Hepatocyte (in vitro differentiated cells): ENCODE results near the gene HASPIN. TPM values are rescaled to one million over a fixed set of nuclear protein-coding genes. Genes with fewer than 3 reads are reported as not detected.

ENCODE experiments used
- DNase-seq: peaks from one replicate; pipeline ENCODE4 v3.0.0-alpha.2; 2016; ENCODE audit warnings: low spot score
- H2AFZ ChIP-seq: fragments of 200-600 bp; sonication (generic); 2 replicates; pipeline ENCODE4 v1.6.0; 2016; ENCODE audit warnings: antibody characterized with exemption, mild to moderate bottlenecking
- H3K27ac ChIP-seq: fragments of 200-600 bp; sonication (generic); 2 replicates; pipeline ENCODE4 v1.5.1; 2016; ENCODE audit warnings: mild to moderate bottlenecking
- H3K27me3 ChIP-seq: fragments of 200-600 bp; sonication (generic); 2 replicates; pipeline ENCODE4 v1.6.1; 2016
- H3K36me3 ChIP-seq: fragments of 200-600 bp; sonication (generic); replicated peaks from 2 replicates; pipeline ENCODE4 v1.5.1; 2016; ENCODE audit warnings: low read depth; ENCODE audit not compliant: insufficient read depth
- H3K4me1 ChIP-seq: fragments of 200-600 bp; sonication (generic); 2 replicates; pipeline ENCODE4 v1.5.1; 2016; ENCODE audit warnings: mild to moderate bottlenecking, moderate library complexity; ENCODE audit not compliant: insufficient read depth
- H3K4me2 ChIP-seq: fragments of 200-600 bp; sonication (generic); 2 replicates; pipeline ENCODE4 v1.6.0; 2016
- H3K4me3 ChIP-seq: fragments of 200-600 bp; sonication (generic); 2 replicates; pipeline ENCODE4 v1.5.1; 2016; ENCODE audit warnings: mild to moderate bottlenecking
- H3K79me2 ChIP-seq: fragments of 200-600 bp; sonication (generic); 2 replicates; pipeline ENCODE4 v1.6.0; 2017; ENCODE audit warnings: mild to moderate bottlenecking
- H3K9me2 ChIP-seq: fragments of 200-600 bp; sonication (generic); replicated peaks from 2 replicates; pipeline ENCODE4 v1.6.0; 2017; ENCODE audit warnings: mild to moderate bottlenecking; ENCODE audit not compliant: insufficient read depth
- H3K9me3 ChIP-seq: fragments of 200-600 bp; sonication (generic); 2 replicates; pipeline ENCODE4 v1.5.1; 2016; ENCODE audit warnings: low read depth, mild to moderate bottlenecking
- H4K20me1 ChIP-seq: fragments of 200-600 bp; sonication (generic); 2 replicates; pipeline ENCODE4 v1.6.0; 2016; ENCODE audit warnings: mild to moderate bottlenecking; ENCODE audit not compliant: insufficient read depth, poor library complexity, severe bottlenecking
- EZH2 ChIP-seq: fragments of 200-600 bp; sonication (generic); IDR thresholded peaks from 2 replicates; pipeline ENCODE4 v1.6.1; 2016; ENCODE audit warnings: antibody characterized with exemption, mild to moderate bottlenecking, borderline replicate concordance
- EZH2phosphoT487 ChIP-seq: fragments of 200-600 bp; sonication (generic); IDR thresholded peaks from one replicate; pipeline ENCODE4 v1.6.1; 2018; ENCODE audit warnings: antibody characterized with exemption, mild to moderate bottlenecking, low read depth, moderate library complexity; ENCODE audit not compliant: unreplicated experiment, severe bottlenecking
- WGBS: methylation state at CpG from one replicate; pipeline ENCODE4 v1.1.6; 2016; ENCODE audit warnings: low lambda C conversion rate; ENCODE audit errors: missing lambda C conversion rate; 5-methylcytosine and 5-hydroxymethylcytosine counted together
- polyA plus RNA-seq: library from polyadenylated mRNA; unstranded; fragments of >200 nt; fragmentation: Nextera tagmentation; extraction: Ambion mirVana; gene quantifications from 2 replicates; pipeline ENCODE4 v1.2.1, GENCODE V29; 2016
- total RNA-seq: library from RNA; depleted of rRNA; stranded (reverse); fragments of >200 nt; gene quantifications from 2 replicates; pipeline ENCODE4 v1.2.3, GENCODE V29; 2014
- TF ChIP-seq, protein P1 (sequence below): fragments of 200-600 bp; sonication (generic); IDR thresholded peaks from 2 replicates; pipeline ENCODE4 v1.5.1; 2016; ENCODE audit warnings: antibody characterized with exemption, mild to moderate bottlenecking; ENCODE audit not compliant: poor library complexity

Gene HASPIN
- total and polyA plus RNA-seq, 2 experiments from 2014 or later = 1.1 to 1.5 TPM

DNA sequence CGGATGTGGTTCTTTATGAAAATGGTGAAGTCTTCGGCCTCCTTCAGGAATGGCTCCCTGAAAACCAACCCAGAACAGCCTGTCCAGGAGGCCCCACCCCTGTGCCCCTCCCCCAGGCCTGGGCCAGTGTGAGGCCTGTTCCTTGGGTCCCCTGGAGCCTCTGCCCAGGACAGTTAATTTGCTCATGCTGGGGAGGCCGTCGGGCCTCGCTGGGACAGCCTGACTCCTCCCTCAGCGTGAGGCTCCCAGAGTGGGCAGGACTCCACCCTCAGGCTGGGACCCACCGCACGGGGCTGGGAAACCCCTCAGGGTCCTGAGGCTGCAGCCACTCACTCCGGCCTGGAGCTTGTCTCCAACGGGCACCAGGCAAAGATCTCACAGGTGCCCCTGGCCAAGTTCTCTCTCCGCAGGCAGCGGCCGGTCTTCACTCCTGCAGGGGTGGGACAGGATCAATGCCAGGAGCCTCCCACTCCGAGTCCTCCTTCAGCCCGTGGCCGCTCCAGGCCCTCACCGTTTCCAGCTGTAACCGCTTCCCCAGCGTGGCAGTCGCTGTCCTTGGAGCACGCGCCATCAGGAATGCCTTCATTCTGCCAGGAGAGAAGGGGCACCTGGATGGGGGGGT lies 33.5 kb upstream of the HASPIN start:
- H3K79me2 ChIP-seq = no peaks in the 10 kb centered on the region
- 86% methylated on average over 22 of the region's 22 CpGs for WGBS
- no peak for TF ChIP-seq EZH2phosphoT487
- no peaks in the 10 kb centered on the region for H3K9me2 ChIP-seq
- no peak overlapping the region for H3K27ac ChIP-seq
- no peaks in the 10 kb centered on the region for H3K9me3 ChIP-seq
- no peaks in the 10 kb centered on the region for H4K20me1 ChIP-seq
- no peak for DNase-seq
- no peak overlapping the region for H2AFZ ChIP-seq
- no peaks in the 10 kb centered on the region for H3K4me1 ChIP-seq
- H3K27me3 ChIP-seq = peaks cover 20% of the 10 kb centered on the region
- no peaks in the 10 kb centered on the region for H3K36me3 ChIP-seq
- H3K4me2 ChIP-seq = no peak overlapping the region
- H3K4me3 ChIP-seq = no peak overlapping the region

DNA sequence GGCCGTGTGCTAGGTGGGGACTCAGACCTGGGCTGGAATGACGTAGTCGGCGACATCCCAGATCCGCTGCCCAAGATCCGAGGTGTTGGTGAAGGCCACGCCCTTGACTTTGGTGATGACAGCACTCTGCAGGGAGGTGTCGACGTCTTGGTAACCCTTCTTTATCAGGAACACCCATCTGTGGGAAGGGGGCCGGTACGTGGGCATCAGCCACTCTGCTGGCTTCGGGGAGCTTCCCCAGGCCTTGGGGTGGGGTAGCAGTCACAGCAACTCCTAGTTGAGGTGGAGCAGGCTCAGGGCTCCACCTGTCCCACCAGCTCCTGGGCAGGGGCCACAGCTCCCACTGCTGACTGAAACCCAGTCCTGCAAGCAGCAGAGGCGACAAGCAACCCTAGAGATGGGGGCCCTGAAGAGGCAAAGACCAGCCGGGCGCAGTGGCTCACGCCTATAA lies 32.1 kb upstream of the HASPIN start:
- Histone ChIP-seq H3K27me3 (peaks cover 35% of the 10 kb centered on the region), H3K9me2 (no peaks in the 10 kb centered on the region), H3K27ac (no peak overlapping the region), H3K36me3 (no peaks in the 10 kb centered on the region), H3K79me2 (no peaks in the 10 kb centered on the region), H3K9me3 (no peaks in the 10 kb centered on the region), H3K4me2 (no peak overlapping the region), H3K4me3 (no peak overlapping the region), H3K4me1 (peaks cover 5% of the 10 kb centered on the region), H2AFZ (no peak overlapping the region), H4K20me1 (no peaks in the 10 kb centered on the region)
- TF ChIP-seq, protein P1, sequence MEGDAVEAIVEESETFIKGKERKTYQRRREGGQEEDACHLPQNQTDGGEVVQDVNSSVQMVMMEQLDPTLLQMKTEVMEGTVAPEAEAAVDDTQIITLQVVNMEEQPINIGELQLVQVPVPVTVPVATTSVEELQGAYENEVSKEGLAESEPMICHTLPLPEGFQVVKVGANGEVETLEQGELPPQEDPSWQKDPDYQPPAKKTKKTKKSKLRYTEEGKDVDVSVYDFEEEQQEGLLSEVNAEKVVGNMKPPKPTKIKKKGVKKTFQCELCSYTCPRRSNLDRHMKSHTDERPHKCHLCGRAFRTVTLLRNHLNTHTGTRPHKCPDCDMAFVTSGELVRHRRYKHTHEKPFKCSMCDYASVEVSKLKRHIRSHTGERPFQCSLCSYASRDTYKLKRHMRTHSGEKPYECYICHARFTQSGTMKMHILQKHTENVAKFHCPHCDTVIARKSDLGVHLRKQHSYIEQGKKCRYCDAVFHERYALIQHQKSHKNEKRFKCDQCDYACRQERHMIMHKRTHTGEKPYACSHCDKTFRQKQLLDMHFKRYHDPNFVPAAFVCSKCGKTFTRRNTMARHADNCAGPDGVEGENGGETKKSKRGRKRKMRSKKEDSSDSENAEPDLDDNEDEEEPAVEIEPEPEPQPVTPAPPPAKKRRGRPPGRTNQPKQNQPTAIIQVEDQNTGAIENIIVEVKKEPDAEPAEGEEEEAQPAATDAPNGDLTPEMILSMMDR = no peak
- TF ChIP-seq EZH2 = no peak
- no peak for TF ChIP-seq EZH2phosphoT487
- WGBS = 87% methylated on average over 16 of the region's 16 CpGs
- DNase-seq = no peak

DNA sequence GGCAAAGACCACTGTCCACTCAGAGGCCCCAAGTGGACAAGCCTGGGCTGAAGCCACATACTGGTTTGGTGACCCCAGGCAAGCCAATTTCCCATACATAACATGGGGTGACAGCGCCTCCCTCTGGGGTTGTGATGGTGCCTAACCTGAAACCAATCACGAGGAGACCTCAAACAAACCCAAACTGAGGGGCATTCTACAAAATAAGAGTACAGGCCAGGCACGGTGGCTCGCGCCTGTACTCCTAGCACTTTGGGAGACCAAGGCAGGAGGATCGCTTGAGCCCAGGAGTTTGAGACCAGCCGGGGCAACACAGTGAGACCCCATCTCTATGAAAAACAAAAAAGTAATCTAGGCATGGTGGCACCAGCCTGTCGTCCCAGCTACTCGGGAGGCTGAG lies 31.4 kb upstream of the HASPIN start:
- Histone ChIP-seq H3K79me2 (no peaks in the 10 kb centered on the region), H3K4me1 (peaks cover 5% of the 10 kb centered on the region), H2AFZ (no peak overlapping the region), H3K9me2 (no peaks in the 10 kb centered on the region), H3K4me2 (no peak overlapping the region), H3K27ac (no peak overlapping the region), H3K4me3 (no peak overlapping the region), H4K20me1 (no peaks in the 10 kb centered on the region), H3K36me3 (no peaks in the 10 kb centered on the region), H3K9me3 (no peaks in the 10 kb centered on the region), H3K27me3 (peaks cover 41% of the 10 kb centered on the region)
- TF ChIP-seq, protein P1 = no peak
- no peak for TF ChIP-seq EZH2
- TF ChIP-seq EZH2phosphoT487 = no peak
- 88% methylated on average over 9 of the region's 9 CpGs for WGBS
- DNase-seq = no peak

DNA sequence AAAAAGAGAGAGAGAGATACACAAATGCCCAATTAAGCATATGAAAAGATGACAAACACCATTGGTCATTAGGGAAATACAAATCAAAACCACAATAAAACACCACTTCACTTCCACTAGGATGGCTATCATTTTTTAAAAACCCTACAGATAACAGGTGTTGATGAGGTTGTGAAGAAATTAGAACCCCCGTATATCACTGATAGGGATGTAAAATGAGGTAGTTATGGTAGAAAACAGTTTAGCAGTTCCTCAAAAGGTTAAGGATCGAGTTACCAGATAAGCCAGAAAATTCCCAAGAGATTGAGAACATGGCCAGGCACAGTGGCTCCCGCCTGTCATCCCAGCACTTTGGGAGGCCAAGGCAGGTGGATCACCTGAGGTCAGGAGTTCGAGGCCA lies 30.6 kb upstream of the HASPIN start:
- no peak for DNase-seq
- H3K36me3 ChIP-seq = no peaks in the 10 kb centered on the region
- H3K9me3 ChIP-seq = no peaks in the 10 kb centered on the region
- H3K4me2 ChIP-seq = no peak overlapping the region
- H3K27me3 ChIP-seq = peaks cover 49% of the 10 kb centered on the region
- no peak overlapping the region for H2AFZ ChIP-seq
- peaks cover 5% of the 10 kb centered on the region for H3K4me1 ChIP-seq
- no peak overlapping the region for H3K27ac ChIP-seq
- no peaks in the 10 kb centered on the region for H3K79me2 ChIP-seq
- TF ChIP-seq, protein P1 = no peak
- TF ChIP-seq EZH2phosphoT487 (no peak), EZH2 (no peak)
- 64% methylated on average over 4 of the region's 4 CpGs for WGBS
- no peaks in the 10 kb centered on the region for H3K9me2 ChIP-seq
- no peaks in the 10 kb centered on the region for H4K20me1 ChIP-seq
- H3K4me3 ChIP-seq = no peak overlapping the region
